ENCODE results near the gene HSDL1. TPM values are rescaled to one million over a fixed set of nuclear protein-coding genes. Genes with fewer than 3 reads are reported as not detected.

The HSDL1 gene
- total RNA-seq, 1 donor from 2014 or later: 22.5 TPM

GRCh38 chr16:84178146-84178765 is 33.3 kb upstream of the HSDL1 start:
- Histone ChIP-seq H3K36me3 (peaks cover 54% of the 10 kb centered on the region), H3K27ac (peak overlapping the region; percentile 86), H3K4me1 (peaks cover 32% of the 10 kb centered on the region), H3K4me3 (no peak overlapping the region), H3K27me3 (ENCODE audit: low read depth) (no peaks in the 10 kb centered on the region), H3K9me3 (no peaks in the 10 kb centered on the region)
- ATAC-seq (no peak), DNase-seq (no peak)
- intact Hi-C loops (cut with DNase I): no loop called here
- TF ChIP-seq CTCF (IDR thresholded peaks at IDR 0.05): no peak

DNA sequence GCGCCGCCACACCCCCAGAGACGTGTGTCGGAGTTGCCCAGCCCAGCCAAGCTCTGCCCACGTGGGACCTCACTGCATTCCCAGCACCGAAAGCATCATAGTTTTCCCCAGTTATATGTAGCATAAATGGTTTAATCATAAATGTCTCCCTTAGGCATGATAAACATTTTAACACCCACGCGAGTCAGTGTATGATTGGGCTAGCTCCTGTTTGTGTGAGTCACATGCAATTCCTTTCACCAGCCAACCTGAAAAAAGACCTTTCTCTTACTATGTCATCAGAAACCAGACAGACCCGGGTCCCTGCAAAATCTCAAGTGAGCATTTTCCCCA is 32.7 kb upstream of the HSDL1 start:
- no peak for TF ChIP-seq CTCF (IDR thresholded peaks at IDR 0.05)
- Histone ChIP-seq H3K27ac (peak overlapping the region; percentile 86), H3K4me3 (no peak overlapping the region), H3K36me3 (peaks cover 48% of the 10 kb centered on the region), H3K9me3 (no peaks in the 10 kb centered on the region), H3K27me3 (ENCODE audit: low read depth) (no peaks in the 10 kb centered on the region), H3K4me1 (peaks cover 31% of the 10 kb centered on the region)
- intact Hi-C loops (cut with DNase I): no loop called here
- DNase-seq: no peak
- no peak for ATAC-seq

- no peak for TF ChIP-seq CTCF (IDR thresholded peaks at IDR 0.05)
- ATAC-seq: peak; percentile 4 to 8
- intact Hi-C loops (cut with DNase I): no loop called here
- Histone ChIP-seq H3K4me3 (no peak overlapping the region), H3K36me3 (peaks cover 35% of the 10 kb centered on the region), H3K27ac (peak overlapping the region; percentile 86), H3K9me3 (no peaks in the 10 kb centered on the region), H3K27me3 (ENCODE audit: low read depth) (no peaks in the 10 kb centered on the region), H3K4me1 (peaks cover 31% of the 10 kb centered on the region)
- no peak for DNase-seq
Measured at GRCh38 chr16:84176192-84177053, 31.4 kb upstream of the HSDL1 start.

DNA sequence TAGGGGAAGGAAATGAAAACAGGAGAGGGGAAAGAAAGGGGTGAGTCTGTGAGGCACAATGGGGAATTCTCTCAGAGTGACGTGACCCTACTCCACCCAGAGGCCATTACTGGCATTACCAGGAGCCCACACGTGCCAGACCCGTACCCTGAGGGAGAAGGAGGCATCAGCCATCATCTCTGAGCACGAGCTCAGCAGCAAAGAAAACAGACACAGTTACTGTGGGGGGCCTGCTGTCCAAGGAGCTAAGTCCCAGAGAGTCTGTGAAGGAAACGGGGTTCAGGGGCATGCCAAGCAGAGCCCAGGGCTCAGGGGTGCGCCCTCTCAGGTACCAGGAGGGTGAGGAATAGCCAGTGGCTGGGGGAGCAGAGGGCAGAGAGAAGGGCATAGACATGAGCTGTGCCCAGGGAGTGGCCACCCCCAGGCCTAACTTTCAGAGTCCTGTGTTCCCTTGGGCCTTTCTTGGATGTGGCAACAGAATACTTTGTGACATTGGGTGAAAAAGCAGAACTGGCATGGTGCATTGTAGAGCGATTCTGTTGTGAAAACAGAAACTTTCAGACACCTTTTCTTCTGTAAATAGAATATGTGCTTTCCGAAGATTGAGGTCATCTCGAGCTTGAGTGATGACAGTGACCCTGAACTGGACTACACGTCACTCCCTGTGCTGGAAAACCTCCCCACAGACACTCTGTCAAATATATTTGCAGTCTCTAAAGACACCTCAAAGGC is 30.5 kb upstream of the HSDL1 start:
- Histone ChIP-seq H3K9me3 (no peaks in the 10 kb centered on the region), H3K4me3 (no peak overlapping the region), H3K36me3 (peaks cover 26% of the 10 kb centered on the region), H3K27ac (peak overlapping the region; percentile 86), H3K27me3 (ENCODE audit: low read depth) (no peaks in the 10 kb centered on the region), H3K4me1 (peaks cover 31% of the 10 kb centered on the region)
- intact Hi-C loops (cut with DNase I): no loop called here
- DNase-seq (peak; percentile 51), ATAC-seq (peak; percentile 28 to 54)
- TF ChIP-seq CTCF (IDR thresholded peaks at IDR 0.05): peak; percentile 64

GRCh38 chr16:84174396-84174795 is 29.4 kb upstream of the HSDL1 start:
- DNase-seq (no peak), ATAC-seq (no peak)
- no peak overlapping the region for H3K4me3 ChIP-seq
- no peak for TF ChIP-seq CTCF (IDR thresholded peaks at IDR 0.05)
- H3K9me3 ChIP-seq: no peaks in the 10 kb centered on the region
- no peak overlapping the region for H3K27ac ChIP-seq
- peaks cover 31% of the 10 kb centered on the region for H3K4me1 ChIP-seq
- H3K36me3 ChIP-seq: peaks cover 15% of the 10 kb centered on the region
- no peaks in the 10 kb centered on the region for H3K27me3 ChIP-seq (ENCODE audit: low read depth)
- intact Hi-C loops (cut with DNase I): no loop called here
